K562 (cell line): ENCODE results near the gene SRSF1. TPM values are rescaled to one million over a fixed set of nuclear protein-coding genes. Genes with fewer than 3 reads are reported as not detected.

ENCODE experiments used
- ATAC-seq: fragments of 200-7000 bp; cut with Tn5 transposase; 3 replicates; pipeline ENCODE4 v1.9.1; 2020; ENCODE audit warnings: moderate library complexity
- BruUV-seq: library from RNA; stranded (reverse); fragments of 400-500 nt; replicated peaks from 2 replicates; lab custom pipeline; 2021; lab: Mats Ljungman, UMichigan
- CTCF ChIA-PET: fragments of 300-600 bp; formaldehyde crosslinking; extraction: SDS; loops from one replicate; lab custom pipeline; 2021; ENCODE audit warnings: low intra/inter-chr PET ratio; lab: Yijun Ruan, JAX
- POLR2A ChIA-PET: fragments of 300-600, 350-650 bp; sonication (Branson Sonifier 250); formaldehyde crosslinking; extraction: SDS; loops from one replicate; lab custom pipeline; 2021; ENCODE audit warnings: antibody characterized with exemption, inconsistent platforms; lab: Yijun Ruan, JAX
- DNase-seq, 4 experiments: peaks; one replicate each; pipeline versions ENCODE4 v3.0.0 to v3.0.0-alpha.2; 2011 to 2018; ENCODE audit warnings: low spot score in 3 of 4, mixed read lengths in 3 of 4; ENCODE audit errors: extremely low read depth in 1 of 4
- FAIRE-seq: peaks from 2 replicates; lab custom pipeline; 2011; peaks lifted over from hg19 to GRCh38; lab: Jason Lieb, UNC
- H2AFZ ChIP-seq: 2 replicates; pipeline ENCODE4 v1.6.0; 2011; ENCODE audit warnings: low read depth, low read length, control low read depth, inconsistent platforms
- H3K27ac ChIP-seq: fragments of 200-600 bp; 3 replicates; pipeline ENCODE4 v1.8.0; 2011; ENCODE audit warnings: low read depth, mild to moderate bottlenecking, control low read depth, inconsistent platforms, low read length, moderate library complexity, mixed read lengths; ENCODE audit errors: extremely low read depth
- H3K27me3 ChIP-seq, 2 experiments: fragments of 300-600 bp in 1 of 2; 2 replicates in 1 of 2; 3 replicates in 1 of 2; pipeline versions ENCODE4 v1.6.0 to v1.8.0; 2011; ENCODE audit warnings: inconsistent platforms in 2 of 2, low read length in 2 of 2, mild to moderate bottlenecking in 1 of 2, mixed read lengths in 1 of 2, moderate library complexity in 1 of 2; ENCODE audit not compliant: control insufficient read depth in 2 of 2, insufficient read depth in 2 of 2
- H3K36me3 ChIP-seq: fragments of 300-600 bp; 3 replicates; pipeline ENCODE4 v1.8.0; 2011; ENCODE audit warnings: mild to moderate bottlenecking, low read length, inconsistent platforms; ENCODE audit not compliant: control insufficient read depth, insufficient read depth
- H3K4me1 ChIP-seq, 2 experiments: fragments of 200-600 bp in 1 of 2; replicated peaks in 1 of 2; 2 replicates in 1 of 2; 3 replicates in 1 of 2; pipeline versions ENCODE4 v1.5.1 to v1.8.0; 2011; ENCODE audit warnings: inconsistent platforms in 2 of 2, low read length in 2 of 2, mild to moderate bottlenecking in 1 of 2, mixed read lengths in 1 of 2, moderate library complexity in 1 of 2; ENCODE audit not compliant: control insufficient read depth in 2 of 2, insufficient read depth in 2 of 2
- H3K4me2 ChIP-seq: 2 replicates; pipeline ENCODE4 v1.6.1; 2011; ENCODE audit warnings: low read length, control low read depth, inconsistent platforms, mixed read lengths; ENCODE audit not compliant: insufficient read depth
- H3K4me3 ChIP-seq: fragments of 200-600 bp; sonication (generic), shearing (Covaris generic); 2 replicates; pipeline ENCODE4 v1.5.1; 2016; ENCODE audit warnings: control low read depth, inconsistent platforms
- H3K79me2 ChIP-seq: fragments of 200-600 bp; 3 replicates; pipeline ENCODE4 v1.8.0; 2011; ENCODE audit warnings: low read length, inconsistent platforms; ENCODE audit not compliant: control insufficient read depth, insufficient read depth
- H3K9ac ChIP-seq, 2 experiments: 2 replicates each; pipeline versions ENCODE4 v1.6.0 to v1.6.1; 2011; ENCODE audit warnings: low read depth in 2 of 2, low read length in 2 of 2, control low read depth in 1 of 2, inconsistent platforms in 1 of 2, mild to moderate bottlenecking in 1 of 2, mixed read lengths in 1 of 2; ENCODE audit not compliant: insufficient read depth in 1 of 2
- H3K9me1 ChIP-seq: one replicate; pipeline ENCODE4 v1.6.0; 2011; ENCODE audit warnings: inconsistent platforms, mild to moderate bottlenecking, low read length, moderate library complexity; ENCODE audit not compliant: control insufficient read depth, insufficient read depth
- H3K9me3 ChIP-seq: replicated peaks from 2 replicates; pipeline ENCODE4 v1.5.1; 2011; ENCODE audit warnings: low read depth, low read length, inconsistent platforms; ENCODE audit not compliant: control insufficient read depth, insufficient read depth
- H4K20me1 ChIP-seq: replicated peaks from 2 replicates; pipeline ENCODE4 v1.6.1; 2011; ENCODE audit warnings: low read length, inconsistent platforms, mixed read lengths; ENCODE audit not compliant: control insufficient read depth, insufficient read depth
- EZH2 ChIP-seq: IDR thresholded peaks from 2 replicates; pipeline ENCODE4 v1.6.1; 2012; ENCODE audit warnings: low read depth, mild to moderate bottlenecking, inconsistent platforms, low read length, borderline replicate concordance
- FOSL1 ChIP-seq: fragments of 200-800 bp; sonication (Bioruptor generic); conservative IDR thresholded peaks from 2 replicates; pipeline ENCODE4 v1.6.1; 2016; ENCODE audit warnings: missing genetic modification characterization, missing compliant biosample characterization
- FOXM1 ChIP-seq, 2 experiments: fragments of 450-650 bp in 1 of 2; sonication (generic) in 1 of 2; formaldehyde crosslinking in 1 of 2; IDR thresholded peaks; 2 replicates each; pipeline versions ENCODE4 v1.6.1 to v1.9.0; 2017 to 2022; ENCODE audit warnings: low read depth in 2 of 2, mild to moderate bottlenecking in 2 of 2, missing genetic modification reagents in 1 of 2, moderate library complexity in 1 of 2
- MCM2 ChIP-seq: fragments of 450-650 bp; IDR thresholded peaks from 2 replicates; pipeline ENCODE4 v1.6.1; 2017; ENCODE audit warnings: low read depth, mild to moderate bottlenecking
- MEIS2 ChIP-seq: fragments of 450-650 bp; IDR thresholded peaks from 2 replicates; pipeline ENCODE4 v1.6.1; 2014; ENCODE audit warnings: mild to moderate bottlenecking; ENCODE audit not compliant: partially characterized antibody
- MTA3 ChIP-seq: fragments of 450-650 bp; formaldehyde crosslinking; IDR thresholded peaks from 2 replicates; pipeline ENCODE4 v1.6.1; 2017; ENCODE audit warnings: mild to moderate bottlenecking, borderline replicate concordance
- SAFB2 ChIP-seq: fragments of 200-400 bp; formaldehyde crosslinking; IDR thresholded peaks from 2 replicates; pipeline ENCODE4 v1.6.1; 2018; ENCODE audit warnings: borderline replicate concordance, low read length, low read depth, moderate library complexity; ENCODE audit not compliant: severe bottlenecking
- ZC3H11A ChIP-seq: IDR thresholded peaks from 2 replicates; pipeline ENCODE4 v1.6.1; 2012; ENCODE audit warnings: low read depth, low read length, improper control_type of control experiment
- ZNF124 ChIP-seq: sonication (generic); formaldehyde crosslinking; IDR thresholded peaks from 2 replicates; pipeline ENCODE4 v1.8.1; 2022; ENCODE audit warnings: missing genetic modification reagents
- ZNF347 ChIP-seq: fragments of 450-650 bp; formaldehyde crosslinking; IDR thresholded peaks from 2 replicates; pipeline ENCODE4 v1.4.0; 2020; ENCODE audit warnings: low read depth, mild to moderate bottlenecking, moderate library complexity
- ZNF561 ChIP-seq: fragments of 450-650 bp; formaldehyde crosslinking; conservative IDR thresholded peaks from 2 replicates; pipeline ENCODE4 v1.4.0; 2020; ENCODE audit warnings: mild to moderate bottlenecking, moderate library complexity
- ZNF75A ChIP-seq: fragments of 450-650 bp; formaldehyde crosslinking; IDR thresholded peaks from 2 replicates; pipeline ENCODE4 v1.4.0; 2020; ENCODE audit warnings: mild to moderate bottlenecking
- WGBS: fragments of 100-300 bp; shearing (Covaris generic); methylation state at CpG from one replicate; pipeline ENCODE4 v1.1.6; 2016; ENCODE audit warnings: low coverage, mixed read lengths; ENCODE audit not compliant: insufficient coverage; ENCODE audit errors: missing lambda C conversion rate; 5-methylcytosine and 5-hydroxymethylcytosine counted together
- in situ Hi-C: fragments of 300-500 bp; cut with MboI; formaldehyde crosslinking; loops from 4 replicates; pipeline ENCODE4 v1.15.0; 2018; ENCODE audit warnings: inconsistent platforms, mixed read lengths
- intact Hi-C: fragments of 100-400 bp; cut with micrococcal nuclease; formaldehyde crosslinking; loops from 2 replicates; pipeline ENCODE4 v1.14.2; 2022
- polyA plus RNA-seq, 8 experiments: library from polyadenylated mRNA; depleted of rRNA in 4 of 8; stranded (reverse) in 5 of 8; unstranded in 3 of 8; fragments of >200 nt; fragmentation: Nextera tagmentation in 2 of 8; fragmentation: Illumina TruSeq in 1 of 8; extraction: Ambion mirVana in 2 of 8; extraction: Trizol in 1 of 8; gene quantifications; 2 replicates each; pipeline versions ENCODE4 v1.2.1 to v1.2.3, GENCODE V29; 2011 to 2014; ENCODE audit warnings: inconsistent platforms in 1 of 8, missing spikeins in 1 of 8
- total RNA-seq, 7 experiments: library from RNA; depleted of rRNA in 6 of 7; stranded (reverse); fragments of >200 nt in 6 of 7; fragmentation: Illumina TruSeq in 2 of 7; extraction: Trizol in 2 of 7; gene quantifications; 2 replicates each; pipeline versions ENCODE4 v1.2.1 to v1.2.3, GENCODE V29; 2011 to 2021; ENCODE audit warnings: low replicate concordance in 1 of 7
- TF ChIP-seq, protein P1 (sequence below): fragments of 250-450 bp; sonication (Bioruptor Pico); IDR thresholded peaks from 2 replicates; pipeline ENCODE4 v1.4.0; 2020

Gene SRSF1
- total and polyA plus RNA-seq, 9 of the 15 experiments (the other 6 are each of a cell fraction or from before 2014, with no cell fraction given) = 77.8 to 559 (median 442) TPM

DNA sequence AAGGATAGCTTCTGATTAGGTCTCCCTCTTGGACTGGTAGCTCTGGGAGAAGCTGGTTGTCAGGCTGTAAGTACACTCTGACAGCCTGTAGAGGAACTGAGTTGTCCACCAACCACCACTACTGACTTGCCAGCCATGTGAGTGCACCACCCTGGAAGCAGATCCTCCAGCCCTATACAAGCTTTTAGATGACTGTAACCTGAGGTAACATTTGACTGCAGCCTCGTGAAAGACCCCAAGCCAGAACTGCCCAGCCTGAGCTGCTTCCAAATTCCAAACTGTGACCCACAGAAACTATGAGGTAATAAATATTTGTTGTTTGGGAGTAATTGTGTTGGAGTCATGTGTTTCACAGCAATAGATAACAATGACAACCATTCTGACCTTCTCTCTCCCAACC lies 45.4 kb upstream of the SRSF1 start:
- no peaks in the 10 kb centered on the region for H3K9me1 ChIP-seq
- 8% methylated on average over 1 of the region's 1 CpG for WGBS
- no peak overlapping the region for H3K4me3 ChIP-seq
- ATAC-seq = peak; percentile 38; the same call in 2 of the 3 replicates
- BruUV-seq = no TSS peak
- TF ChIP-seq FOSL1 (tag) (no peak), ZNF561 (no peak), EZH2 (no peak), MEIS2 (no peak), ZC3H11A (no peak), FOXM1 (IDR thresholded peaks at IDR 0.05; ENCODE audit: low read depth) (no peak), FOXM1 (CRISPR knock-in tag; IDR thresholded peaks at IDR 0.05; ENCODE audit: low read depth) (no peak), SAFB2 (no peak), ZNF124 (no peak), MTA3 (no peak), ZNF347 (CRISPR knock-in tag) (no peak), ZNF75A (no peak), MCM2 (no peak)
- TF ChIP-seq, protein P1, sequence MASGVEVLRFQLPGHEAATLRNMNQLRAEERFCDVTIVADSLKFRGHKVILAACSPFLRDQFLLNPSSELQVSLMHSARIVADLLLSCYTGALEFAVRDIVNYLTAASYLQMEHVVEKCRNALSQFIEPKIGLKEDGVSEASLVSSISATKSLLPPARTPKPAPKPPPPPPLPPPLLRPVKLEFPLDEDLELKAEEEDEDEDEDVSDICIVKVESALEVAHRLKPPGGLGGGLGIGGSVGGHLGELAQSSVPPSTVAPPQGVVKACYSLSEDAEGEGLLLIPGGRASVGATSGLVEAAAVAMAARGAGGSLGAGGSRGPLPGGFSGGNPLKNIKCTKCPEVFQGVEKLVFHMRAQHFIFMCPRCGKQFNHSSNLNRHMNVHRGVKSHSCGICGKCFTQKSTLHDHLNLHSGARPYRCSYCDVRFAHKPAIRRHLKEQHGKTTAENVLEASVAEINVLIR (CRISPR knock-in tag) = no peak
- TF ChIP-seq, all 486 proteins: peak for 0
- Histone ChIP-seq H3K9me3 (no peaks in the 10 kb centered on the region), H3K4me2 (no peak overlapping the region), H3K79me2 (no peaks in the 10 kb centered on the region), H3K27me3 (peaks cover 15 to 16% of the 10 kb centered on the region in 2 experiments), H3K4me1 (no peaks in the 10 kb centered on the region), H3K27ac (no peak overlapping the region), H3K9ac (no peak overlapping the region), H2AFZ (no peak overlapping the region), H4K20me1 (no peaks in the 10 kb centered on the region), H3K36me3 (no peaks in the 10 kb centered on the region)
- DNase-seq (no peak), FAIRE-seq (no peak)
- intact Hi-C loops (no loop called here), in situ Hi-C loops (no loop called here)
- ChIA-PET CTCF (no interaction called here), POLR2A (interaction anchor here (1.1 to 1.9 kb wide), 3 partner anchors 34 to 160 kb away, joined by 3 to 5 read pairs (median 3); partner anchors contain the start of gene SRSF1)
